ENCODE measurements around the gene TRH. TPM values are rescaled to one million over a fixed set of nuclear protein-coding genes. Genes with fewer than 3 reads are reported as not detected.
A peak's percentile ranks its signal among the peaks of the same experiment; 100 is the strongest.

The TRH gene
- total RNA-seq, 1 experiment from 2014 or later: not detected

DNA sequence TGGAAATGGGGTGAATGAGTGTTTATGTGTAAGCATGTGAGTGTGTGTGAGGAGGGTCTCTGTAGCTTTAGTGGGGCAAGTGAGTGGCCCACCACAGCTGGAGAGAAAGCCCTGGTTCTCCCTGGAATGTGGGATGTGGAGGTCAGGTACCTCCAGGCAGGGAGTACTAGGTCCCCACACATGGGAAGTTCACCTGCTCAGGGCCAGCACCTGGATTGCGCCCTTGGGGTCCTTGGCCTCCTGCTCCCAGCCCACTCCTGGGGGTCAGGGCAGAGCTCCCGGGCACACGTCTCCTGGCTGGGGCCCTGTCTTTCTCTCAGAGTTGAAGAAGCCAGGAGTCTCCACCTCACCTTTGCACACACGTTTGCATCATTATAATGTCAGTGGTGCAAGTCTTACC lies 41.0 kb upstream of the TRH start:
- DNase-seq: no peak
- BruUV-seq (replicated peaks): no TSS peak
- H3K36me3 ChIP-seq (ENCODE audit: control insufficient read depth, insufficient read depth, low read length): no peaks in the 10 kb centered on the region
- no peaks in the 10 kb centered on the region for H3K27me3 Mint-ChIP-seq (ENCODE audit: insufficient read depth, unreplicated experiment)
- H3K27ac Mint-ChIP-seq (ENCODE audit: unreplicated experiment): no peak overlapping the region
- POLR2A ChIA-PET: no interaction called here
- no peaks in the 10 kb centered on the region for H3K27me3 ChIP-seq (replicated peaks; ENCODE audit: control insufficient read depth, insufficient read depth, low read length)
- CTCF ChIA-PET: interaction anchor here (0.6 kb wide), 1 partner anchor 201 kb away, joined by 7 read pairs; no protein-coding TSS in a partner anchor
- no peaks in the 10 kb centered on the region for H3K36me3 Mint-ChIP-seq (ENCODE audit: insufficient read depth, unreplicated experiment)
- H3K4me3 Mint-ChIP-seq (ENCODE audit: unreplicated experiment): no peak overlapping the region
- H3K4me1 Mint-ChIP-seq (ENCODE audit: low read depth, unreplicated experiment): no peaks in the 10 kb centered on the region
- H3K9me3 Mint-ChIP-seq (ENCODE audit: unreplicated experiment): peaks cover 9% of the 10 kb centered on the region
- no peaks in the 10 kb centered on the region; the same call in 1 of the 2 replicates for H3K9me3 ChIP-seq
- TF ChIP-seq, protein P1, sequence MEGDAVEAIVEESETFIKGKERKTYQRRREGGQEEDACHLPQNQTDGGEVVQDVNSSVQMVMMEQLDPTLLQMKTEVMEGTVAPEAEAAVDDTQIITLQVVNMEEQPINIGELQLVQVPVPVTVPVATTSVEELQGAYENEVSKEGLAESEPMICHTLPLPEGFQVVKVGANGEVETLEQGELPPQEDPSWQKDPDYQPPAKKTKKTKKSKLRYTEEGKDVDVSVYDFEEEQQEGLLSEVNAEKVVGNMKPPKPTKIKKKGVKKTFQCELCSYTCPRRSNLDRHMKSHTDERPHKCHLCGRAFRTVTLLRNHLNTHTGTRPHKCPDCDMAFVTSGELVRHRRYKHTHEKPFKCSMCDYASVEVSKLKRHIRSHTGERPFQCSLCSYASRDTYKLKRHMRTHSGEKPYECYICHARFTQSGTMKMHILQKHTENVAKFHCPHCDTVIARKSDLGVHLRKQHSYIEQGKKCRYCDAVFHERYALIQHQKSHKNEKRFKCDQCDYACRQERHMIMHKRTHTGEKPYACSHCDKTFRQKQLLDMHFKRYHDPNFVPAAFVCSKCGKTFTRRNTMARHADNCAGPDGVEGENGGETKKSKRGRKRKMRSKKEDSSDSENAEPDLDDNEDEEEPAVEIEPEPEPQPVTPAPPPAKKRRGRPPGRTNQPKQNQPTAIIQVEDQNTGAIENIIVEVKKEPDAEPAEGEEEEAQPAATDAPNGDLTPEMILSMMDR (IDR thresholded peaks at IDR 0.05; ENCODE audit: insufficient read depth in 1 of 2, low read depth in 1 of 2, low read length in 1 of 2, severe bottlenecking in 1 of 2, unreplicated experiment in 1 of 2): no peak
- no peaks in the 10 kb centered on the region for H3K4me1 ChIP-seq
- intact Hi-C loops (cut with micrococcal nuclease; ENCODE audit: unreplicated experiment): no loop called here
- H3K4me3 ChIP-seq (ENCODE audit: low read depth, low read length): no peak overlapping the region

DNA sequence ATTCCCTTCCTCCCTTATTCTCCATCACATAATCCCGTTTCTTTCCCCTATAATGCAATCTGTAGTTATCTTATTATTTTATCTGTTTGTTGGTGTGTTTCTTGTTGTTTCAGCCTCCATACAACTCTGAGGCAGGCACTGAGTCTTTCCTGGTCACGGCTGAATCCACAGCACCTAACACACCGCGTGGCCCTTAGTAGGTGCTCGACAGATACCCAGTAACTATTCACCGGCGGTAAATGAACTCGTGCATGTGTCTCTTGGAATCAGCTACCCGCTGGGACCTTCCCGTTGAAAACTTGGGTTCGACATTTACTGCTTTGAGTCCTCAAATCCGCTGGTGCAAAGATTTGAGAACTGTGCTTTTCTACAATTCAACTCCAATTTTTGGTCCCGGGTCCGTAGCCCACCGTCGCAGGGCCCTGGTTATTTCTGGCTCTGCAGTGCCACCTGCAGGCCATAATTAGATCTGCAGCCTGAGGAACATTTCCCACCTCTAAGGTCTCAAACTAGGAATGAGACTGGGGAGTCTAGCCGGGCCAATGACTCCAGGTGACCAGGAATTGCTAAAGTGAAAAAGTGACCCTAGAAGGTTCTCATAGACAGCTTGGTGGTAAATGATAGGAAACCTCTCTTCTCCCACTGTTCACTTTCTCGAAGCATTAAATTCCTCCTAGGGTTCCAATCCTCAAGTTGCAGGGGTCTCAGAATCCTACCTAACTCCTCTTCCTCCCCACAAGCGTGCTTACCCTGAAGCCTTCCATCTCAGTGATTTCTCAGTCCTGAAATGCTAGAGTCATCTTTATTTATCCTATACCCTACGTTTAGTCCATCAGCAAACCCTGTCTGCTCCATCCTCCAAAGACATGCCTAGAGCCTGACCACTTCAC lies 40.0 kb upstream of the TRH start:
- CTCF ChIA-PET: interaction anchor here (0.6 to 0.8 kb wide), 2 partner anchors 200 to 444 kb away, joined by 6 to 7 read pairs; no protein-coding TSS in a partner anchor
- POLR2A ChIA-PET: no interaction called here

GRCh38 chr3:129936757-129937156 lies 37.8 kb upstream of the TRH start:
- ChIA-PET CTCF (no interaction called here), POLR2A (no interaction called here)
- TF ChIP-seq, protein P1 (IDR thresholded peaks at IDR 0.05; ENCODE audit: insufficient read depth in 1 of 2, low read depth in 1 of 2, low read length in 1 of 2, severe bottlenecking in 1 of 2, unreplicated experiment in 1 of 2): no peak
- H3K36me3 Mint-ChIP-seq (ENCODE audit: insufficient read depth, unreplicated experiment): no peaks in the 10 kb centered on the region
- H3K27me3 Mint-ChIP-seq (ENCODE audit: insufficient read depth, unreplicated experiment): no peaks in the 10 kb centered on the region
- no peaks in the 10 kb centered on the region for H3K36me3 ChIP-seq (ENCODE audit: control insufficient read depth, insufficient read depth, low read length)
- no TSS peak for BruUV-seq (replicated peaks)
- peak; percentile 50 to 71 for DNase-seq
- H3K4me1 ChIP-seq: no peaks in the 10 kb centered on the region
- no peaks in the 10 kb centered on the region for H3K9me3 ChIP-seq
- intact Hi-C loops (cut with micrococcal nuclease; ENCODE audit: unreplicated experiment): no loop called here
- no peak overlapping the region for H3K4me3 ChIP-seq (ENCODE audit: low read depth, low read length)
- H3K27me3 ChIP-seq (replicated peaks; ENCODE audit: control insufficient read depth, insufficient read depth, low read length): no peaks in the 10 kb centered on the region
- peak overlapping the region; percentile 64 for H3K4me3 Mint-ChIP-seq (ENCODE audit: unreplicated experiment)
- H3K9me3 Mint-ChIP-seq (ENCODE audit: unreplicated experiment): no peaks in the 10 kb centered on the region
- H3K4me1 Mint-ChIP-seq (ENCODE audit: low read depth, unreplicated experiment): no peaks in the 10 kb centered on the region
- H3K27ac Mint-ChIP-seq (ENCODE audit: unreplicated experiment): no peak overlapping the region

More for the DNA sequence above, 40.0 kb upstream of the TRH start:
- no peaks in the 10 kb centered on the region for H3K27me3 Mint-ChIP-seq (ENCODE audit: insufficient read depth, unreplicated experiment)
- H3K36me3 ChIP-seq (ENCODE audit: control insufficient read depth, insufficient read depth, low read length): no peaks in the 10 kb centered on the region
- no peak overlapping the region for H3K4me3 Mint-ChIP-seq (ENCODE audit: unreplicated experiment)
- no peaks in the 10 kb centered on the region for H3K4me1 Mint-ChIP-seq (ENCODE audit: low read depth, unreplicated experiment)
- intact Hi-C loops (cut with micrococcal nuclease; ENCODE audit: unreplicated experiment): loop anchor here (1.0 to 2.0 kb wide), 5 partner anchors 26 to 306 kb away; partner anchors contain the start of gene TMCC1
- no peaks in the 10 kb centered on the region for H3K36me3 Mint-ChIP-seq (ENCODE audit: insufficient read depth, unreplicated experiment)
- H3K9me3 ChIP-seq: no peaks in the 10 kb centered on the region
- no peak overlapping the region for H3K27ac Mint-ChIP-seq (ENCODE audit: unreplicated experiment)
- H3K4me1 ChIP-seq: no peaks in the 10 kb centered on the region
- TF ChIP-seq, protein P1 (IDR thresholded peaks at IDR 0.05; ENCODE audit: insufficient read depth in 1 of 2, low read depth in 1 of 2, low read length in 1 of 2, severe bottlenecking in 1 of 2, unreplicated experiment in 1 of 2): peak; percentile 78 to 91
- peak in 1 of 2 experiments; percentile 42 for DNase-seq
- peaks cover 4% of the 10 kb centered on the region for H3K9me3 Mint-ChIP-seq (ENCODE audit: unreplicated experiment)
- no TSS peak for BruUV-seq (replicated peaks)
- no peak overlapping the region for H3K4me3 ChIP-seq (ENCODE audit: low read depth, low read length)
- H3K27me3 ChIP-seq (replicated peaks; ENCODE audit: control insufficient read depth, insufficient read depth, low read length): no peaks in the 10 kb centered on the region
